Neural cell (in vitro differentiated cells): ENCODE results near the gene BRINP1.

Experiments used
- CTCF ChIP-seq: fragments of 450-650 bp; IDR thresholded peaks from 2 replicates; pipeline ENCODE4 v1.5.1; 2014; ENCODE audit warnings: antibody characterized with exemption, mild to moderate bottlenecking, moderate library complexity; ENCODE audit not compliant: poor library complexity, severe bottlenecking
- EP300 ChIP-seq: fragments of 450-650 bp; conservative IDR thresholded peaks from 2 replicates; pipeline ENCODE4 v1.6.1; 2014; ENCODE audit warnings: antibody characterized with exemption, mild to moderate bottlenecking, moderate library complexity; ENCODE audit not compliant: poor library complexity, severe bottlenecking
- EZH2 ChIP-seq: fragments of 200-600, 300-800 bp; shearing (Covaris generic), sonication (generic); IDR thresholded peaks from 2 replicates; pipeline ENCODE4 v1.6.1; 2014; ENCODE audit warnings: antibody characterized with exemption, low read length, borderline replicate concordance, mild to moderate bottlenecking; ENCODE audit not compliant: insufficient read depth, poor library complexity, severe bottlenecking
- MXI1 ChIP-seq: fragments of 450-650 bp; conservative IDR thresholded peaks from 2 replicates; pipeline ENCODE4 v1.6.1; 2014; ENCODE audit warnings: antibody characterized with exemption, mild to moderate bottlenecking; ENCODE audit not compliant: poor library complexity, severe bottlenecking
- POLR2AphosphoS5 ChIP-seq: IDR thresholded peaks from 2 replicates; pipeline ENCODE4 v1.6.1; 2012
- RAD21 ChIP-seq: fragments of 450-650 bp; conservative IDR thresholded peaks from 2 replicates; pipeline ENCODE4 v1.6.1; 2014; ENCODE audit warnings: antibody characterized with exemption, mild to moderate bottlenecking, moderate library complexity
- REST ChIP-seq: IDR thresholded peaks from 2 replicates; pipeline ENCODE4 v1.6.1; 2012; ENCODE audit warnings: borderline replicate concordance
- SMC3 ChIP-seq: fragments of 450-650 bp; conservative IDR thresholded peaks from 2 replicates; pipeline ENCODE4 v1.6.1; 2014; ENCODE audit warnings: antibody characterized with exemption, mild to moderate bottlenecking, moderate library complexity; ENCODE audit not compliant: poor library complexity
- TAF1 ChIP-seq: IDR thresholded peaks from 2 replicates; pipeline ENCODE4 v1.6.1; 2012; ENCODE audit warnings: low read depth

GRCh38 chr9:119240546-119240945 is 128.7 kb downstream of the BRINP1 start:
- TF ChIP-seq CTCF: no peak
- TF ChIP-seq POLR2AphosphoS5: no peak
- TF ChIP-seq TAF1: no peak
- TF ChIP-seq EZH2: no peak
- no peak for TF ChIP-seq SMC3
- no peak for TF ChIP-seq RAD21
- no peak for TF ChIP-seq REST
- no peak for TF ChIP-seq EP300
- TF ChIP-seq MXI1: no peak
